Activated CD4-positive, CD25-positive, alpha-beta regulatory T cell treated with anti-CD3 and anti-CD28 coated beads, Interleukin-2, amount 50 U/mL, for 72 hours (primary cell): Measurements from ENCODE around the gene SPECC1L.
"Not testable (repeated sequence)": the region's sequence is repeated elsewhere in the genome, so short reads cannot be mapped to it uniquely, and the experiment has no call there.

Source experiments
- DNase-seq: peaks from one replicate; pipeline ENCODE4 v3.0.0; 2021

SPECC1L gene

GRCh38 chr22:24270556-24271385 lies at the start of gene SPECC1L:
Gene SPECC1L, plus strand, starts transcription at chr22:24270831. Its CDS starts 31,401 bp downstream, at chr22:24302232.
- peak; percentile 97 for DNase-seq

GRCh38 chr22:24224468-24224867 lies 46.2 kb upstream of the SPECC1L start:
- no peak for DNase-seq

- DNase-seq = no peak
Measured at GRCh38 chr22:24225044-24225601, 45.5 kb upstream of the SPECC1L start.

- DNase-seq = no peak
Measured at GRCh38 chr22:24225951-24226350, 44.7 kb upstream of the SPECC1L start.

GRCh38 chr22:24230911-24231656 lies 39.5 kb upstream of the SPECC1L start:
- peak; percentile 68 for DNase-seq

- DNase-seq = no peak
Measured at GRCh38 chr22:24231706-24232105, 38.9 kb upstream of the SPECC1L start.

GRCh38 chr22:24232124-24232523 lies 38.5 kb upstream of the SPECC1L start:
- no peak for DNase-seq

GRCh38 chr22:24232725-24233124 lies 37.9 kb upstream of the SPECC1L start:
- DNase-seq = no peak

- DNase-seq = no peak
Measured at GRCh38 chr22:24233235-24233634, 37.4 kb upstream of the SPECC1L start.

- DNase-seq = no peak
Measured at GRCh38 chr22:24233816-24234215, 36.8 kb upstream of the SPECC1L start.

GRCh38 chr22:24235315-24235714 lies 35.3 kb upstream of the SPECC1L start:
- DNase-seq = no peak

- no peak for DNase-seq
Measured at GRCh38 chr22:24236656-24237055, 34.0 kb upstream of the SPECC1L start.

GRCh38 chr22:24238101-24238694 lies 32.4 kb upstream of the SPECC1L start:
- not testable (repeated sequence) for DNase-seq

GRCh38 chr22:24240381-24240780 lies 30.2 kb upstream of the SPECC1L start:
- DNase-seq = no peak

- DNase-seq = not testable (repeated sequence)
Measured at GRCh38 chr22:24240985-24241692, 29.5 kb upstream of the SPECC1L start.

GRCh38 chr22:24243417-24243816 lies 27.2 kb upstream of the SPECC1L start:
- not testable (repeated sequence) for DNase-seq

GRCh38 chr22:24244144-24244787 lies 26.4 kb upstream of the SPECC1L start:
- no peak for DNase-seq

- not testable (repeated sequence) for DNase-seq
Measured at GRCh38 chr22:24245030-24245431, 25.6 kb upstream of the SPECC1L start, which contains the start of gene GGT5. Gene GGT5, minus strand, starts transcription at chr22:24245082. Its CDS starts 357 bp downstream, at chr22:24244725.

GRCh38 chr22:24245584-24246561 lies 24.8 kb upstream of the SPECC1L start:
- not testable (repeated sequence) for DNase-seq

GRCh38 chr22:24247011-24247507 lies 23.6 kb upstream of the SPECC1L start:
- no peak for DNase-seq
